Osteoblast (primary cell): ENCODE data around the gene VPS37C. TPM values are rescaled to one million over a fixed set of nuclear protein-coding genes. Genes with fewer than 3 reads are reported as not detected.
A peak's percentile ranks its signal among the peaks of the same experiment; 100 is the strongest.

Source experiments
- DNase-seq: peaks from one replicate; pipeline ENCODE4 v3.0.0; 2011; ENCODE audit warnings: low spot score, mixed read lengths; ENCODE audit not compliant: insufficient read length; ENCODE audit errors: missing footprints
- H2AFZ ChIP-seq: 2 replicates; pipeline ENCODE4 v1.6.0; 2011; ENCODE audit warnings: mild to moderate bottlenecking, low read length
- H3K27ac ChIP-seq: 2 replicates; pipeline ENCODE4 v1.5.1; 2011; ENCODE audit warnings: mild to moderate bottlenecking, low read depth, low read length, moderate library complexity
- H3K27me3 ChIP-seq: 2 replicates; pipeline ENCODE4 v1.6.0; 2012; ENCODE audit warnings: mild to moderate bottlenecking, control low read depth, inconsistent platforms, low read length, moderate library complexity; ENCODE audit not compliant: insufficient read depth
- H3K36me3 ChIP-seq: 2 replicates; pipeline ENCODE4 v1.5.1; 2011; ENCODE audit warnings: mild to moderate bottlenecking, low read length, control low read depth, moderate library complexity; ENCODE audit not compliant: insufficient read depth
- H3K4me1 ChIP-seq: 2 replicates; pipeline ENCODE4 v1.5.1; 2011; ENCODE audit warnings: mild to moderate bottlenecking, low read length, control low read depth, moderate library complexity; ENCODE audit not compliant: insufficient read depth
- H3K4me2 ChIP-seq: 2 replicates; pipeline ENCODE4 v1.6.0; 2011; ENCODE audit warnings: mild to moderate bottlenecking, low read length; ENCODE audit not compliant: insufficient read depth
- H3K4me3 ChIP-seq: fragments of 200-600 bp; sonication (generic); 3 replicates; pipeline ENCODE4 v1.5.1; 2012; ENCODE audit warnings: mild to moderate bottlenecking, low read length, inconsistent platforms; ENCODE audit not compliant: insufficient read depth
- H3K79me2 ChIP-seq: 2 replicates; pipeline ENCODE4 v1.6.0; 2012; ENCODE audit warnings: mild to moderate bottlenecking, low read length, control low read depth, inconsistent platforms; ENCODE audit not compliant: insufficient read depth
- H3K9me3 ChIP-seq: 2 replicates; pipeline ENCODE4 v1.5.1; 2011; ENCODE audit warnings: low read depth, low read length, control low read depth
- H4K20me1 ChIP-seq: 2 replicates; pipeline ENCODE4 v1.6.0; 2012; ENCODE audit warnings: mild to moderate bottlenecking, low read length, control low read depth; ENCODE audit not compliant: insufficient read depth
- CTCF ChIP-seq: IDR thresholded peaks from 2 replicates; pipeline ENCODE4 v1.5.1; 2011; ENCODE audit warnings: mild to moderate bottlenecking, low read depth, low read length, moderate library complexity; ENCODE audit errors: extremely low read depth
- total RNA-seq: library from RNA; depleted of rRNA; stranded (reverse); fragments of >200 nt; gene quantifications from 2 replicates; pipeline ENCODE4 v1.2.3, GENCODE V29; 2012

Gene VPS37C
- total RNA-seq, 1 donor: 19.2 TPM

GRCh38 chr11:61087426-61088119 is 73.7 kb downstream of the VPS37C start:
- TF ChIP-seq CTCF: no peak
- H3K9me3 ChIP-seq: no peaks in the 10 kb centered on the region
- H3K27me3 ChIP-seq: no peaks in the 10 kb centered on the region
- no peaks in the 10 kb centered on the region for H3K79me2 ChIP-seq
- peak; percentile 66 for DNase-seq
- no peak overlapping the region for H3K27ac ChIP-seq
- H2AFZ ChIP-seq: no peak overlapping the region
- no peaks in the 10 kb centered on the region for H3K36me3 ChIP-seq
- H3K4me3 ChIP-seq: no peak overlapping the region
- H4K20me1 ChIP-seq: no peaks in the 10 kb centered on the region
- H3K4me2 ChIP-seq: no peak overlapping the region
- H3K4me1 ChIP-seq: no peaks in the 10 kb centered on the region

GRCh38 chr11:61083601-61084147 is 77.6 kb downstream of the VPS37C start:
- Histone ChIP-seq H3K36me3 (no peaks in the 10 kb centered on the region), H3K27me3 (peaks cover under 1% of the 10 kb centered on the region), H3K9me3 (no peaks in the 10 kb centered on the region), H4K20me1 (no peaks in the 10 kb centered on the region), H3K4me1 (no peaks in the 10 kb centered on the region), H3K27ac (no peak overlapping the region), H2AFZ (no peak overlapping the region), H3K79me2 (no peaks in the 10 kb centered on the region), H3K4me2 (no peak overlapping the region), H3K4me3 (no peak overlapping the region)
- DNase-seq: no peak
- no peak for TF ChIP-seq CTCF

GRCh38 chr11:61082931-61083531 is 78.2 kb downstream of the VPS37C start:
- TF ChIP-seq CTCF: no peak

More at GRCh38 chr11:61082931-61083531, 78.2 kb downstream of the VPS37C start:
- H2AFZ ChIP-seq: no peak overlapping the region
- no peaks in the 10 kb centered on the region for H3K79me2 ChIP-seq
- DNase-seq: no peak
- H3K9me3 ChIP-seq: no peaks in the 10 kb centered on the region
- H3K4me3 ChIP-seq: no peak overlapping the region
- H3K36me3 ChIP-seq: no peaks in the 10 kb centered on the region
- no peaks in the 10 kb centered on the region for H4K20me1 ChIP-seq
- peaks cover 3% of the 10 kb centered on the region for H3K27me3 ChIP-seq
- no peaks in the 10 kb centered on the region for H3K4me1 ChIP-seq
- no peak overlapping the region for H3K27ac ChIP-seq
- no peak overlapping the region for H3K4me2 ChIP-seq
